HG03097 (cell line): ENCODE data around the gene POLR3G.

ENCODE experiments used
- ATAC-seq: cut with Tn5 transposase; IDR thresholded peaks from one replicate; pipeline ENCODE4 v1.9.1; 2021; ENCODE audit not compliant: unreplicated experiment, low FRiP score

Gene POLR3G

DNA sequence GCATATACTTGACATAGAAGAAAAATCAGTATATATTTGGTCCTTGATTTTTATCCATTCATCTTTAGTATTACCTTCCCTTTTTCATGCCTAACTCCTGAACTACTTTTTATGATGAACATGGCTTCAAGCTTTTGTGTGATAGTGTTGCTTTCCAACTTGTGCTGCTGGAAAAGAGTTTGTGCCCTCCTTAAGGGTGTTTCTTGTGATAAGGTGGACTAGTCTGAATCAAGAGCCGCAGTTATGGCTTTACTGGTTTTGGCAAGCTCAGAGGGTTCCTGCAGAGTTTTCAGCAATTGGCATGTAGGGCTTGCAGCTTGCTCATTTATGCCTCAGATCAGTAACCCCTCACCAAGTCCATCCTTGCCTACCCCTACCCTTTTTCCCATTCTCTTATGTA lies 20.5 kb downstream of the POLR3G start:
- ATAC-seq: no peak

DNA sequence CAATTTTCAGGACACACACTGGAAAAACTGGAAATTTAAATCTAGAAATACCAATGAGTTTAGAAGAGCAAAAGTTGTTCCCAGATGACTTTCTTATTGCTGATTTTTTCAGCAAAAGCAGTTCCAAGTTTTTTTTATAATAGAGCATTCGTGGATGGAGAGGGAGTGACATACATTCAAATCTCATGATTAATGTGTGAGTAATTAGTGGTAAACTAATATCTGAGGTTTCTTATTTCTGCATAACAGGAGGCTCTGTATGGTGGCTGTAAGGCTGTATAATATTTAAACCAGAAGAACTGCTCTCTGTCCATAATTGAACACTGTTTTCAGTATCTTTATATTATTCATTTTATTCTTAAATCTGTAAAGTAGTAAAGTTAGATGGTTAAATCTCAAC lies 28.9 kb downstream of the POLR3G start:
- no peak for ATAC-seq

DNA sequence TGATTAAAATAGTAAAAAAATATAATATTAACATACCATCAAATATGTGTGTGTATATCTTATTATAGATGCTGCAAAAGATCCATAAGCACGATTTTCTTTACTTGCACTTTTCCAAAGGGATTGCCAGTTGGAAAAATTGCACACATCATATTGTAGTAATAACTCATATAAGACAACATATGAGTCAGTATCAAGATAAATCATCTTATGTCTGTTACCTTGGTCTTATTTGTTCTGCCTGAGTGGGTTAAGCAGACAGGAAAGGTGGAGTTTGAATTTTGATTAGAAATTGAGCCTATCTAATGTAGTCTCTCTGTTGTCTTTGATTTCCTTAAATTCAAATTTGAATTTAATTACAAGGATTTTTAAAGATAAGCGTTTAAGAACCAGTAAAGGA lies 30.1 kb downstream of the POLR3G start:
- ATAC-seq: no peak

DNA sequence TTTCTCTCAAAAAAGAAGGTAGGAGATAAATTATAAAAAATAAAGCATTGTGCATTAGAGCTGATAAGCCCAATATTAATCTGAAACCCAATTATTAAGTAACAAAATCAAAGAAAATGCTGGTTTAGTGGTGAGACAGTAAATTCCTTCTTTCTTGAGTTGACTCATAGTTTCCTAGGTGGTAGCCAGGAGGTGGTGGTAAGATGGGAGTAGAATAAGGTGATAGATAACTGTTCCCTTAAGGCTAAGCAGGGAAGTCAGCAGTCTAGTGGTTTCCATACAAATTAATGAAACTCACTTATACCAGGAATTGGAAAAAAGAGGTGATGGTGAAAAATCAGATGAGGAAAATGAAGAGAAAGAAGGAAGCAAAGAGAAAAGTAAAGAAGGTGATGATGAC lies 31.6 kb downstream of the POLR3G start:
- ATAC-seq: no peak

DNA sequence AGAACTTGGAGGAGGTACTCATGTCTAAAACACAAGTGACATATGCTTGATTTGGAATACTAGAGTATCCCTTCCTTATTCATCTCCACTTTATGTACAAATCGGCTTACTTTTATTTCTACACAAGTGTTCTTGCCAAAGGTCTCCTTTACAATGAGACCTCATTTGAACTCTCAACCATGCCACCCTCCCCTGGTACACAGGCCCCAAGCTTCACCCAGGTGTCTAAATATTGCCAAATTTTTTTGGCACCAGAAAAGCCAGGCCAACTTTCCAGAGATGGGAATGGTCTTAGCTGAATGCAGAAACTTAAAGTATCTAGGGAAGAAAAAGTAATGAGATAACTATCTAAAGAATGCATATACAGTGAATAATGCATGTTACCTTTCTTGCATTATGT lies 35.8 kb downstream of the POLR3G start:
- no peak for ATAC-seq

DNA sequence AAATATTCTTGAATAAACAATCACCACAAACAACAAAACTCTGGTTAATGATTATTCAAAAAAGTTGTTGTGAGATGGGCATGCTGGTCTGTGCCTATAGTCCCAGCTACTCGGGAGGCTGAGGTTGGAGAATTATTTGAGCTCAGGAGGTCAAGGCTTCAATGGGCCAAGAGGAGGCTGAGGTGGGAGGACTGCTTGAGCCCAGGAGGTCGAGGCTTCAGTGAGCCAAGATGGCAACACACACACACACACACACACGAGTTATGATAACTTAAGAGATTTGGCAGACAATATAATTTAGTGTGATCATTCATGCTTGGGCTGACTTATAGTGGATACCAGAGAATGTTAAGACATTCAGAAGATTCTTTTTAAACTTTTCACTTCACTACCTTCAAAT lies 39.9 kb downstream of the POLR3G start:
- ATAC-seq: no peak

DNA sequence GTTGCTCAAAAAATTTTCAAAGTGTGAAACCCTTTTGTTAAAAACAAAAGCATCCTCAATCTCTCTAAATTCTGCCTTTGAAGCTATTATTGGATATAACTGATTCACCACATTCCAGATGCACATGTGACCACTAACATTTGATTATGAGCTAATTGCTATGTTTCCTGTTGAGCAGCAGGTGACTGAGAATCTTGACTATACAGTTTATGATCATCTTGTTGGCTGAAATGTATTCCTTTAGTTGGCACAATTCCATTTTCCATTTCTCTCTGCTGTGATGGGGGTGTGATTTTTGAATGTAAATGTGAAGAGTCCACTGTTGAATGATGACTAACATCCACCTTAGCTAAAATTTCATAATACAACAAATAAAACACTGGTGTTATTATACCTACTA lies 44.0 kb downstream of the POLR3G start:
- ATAC-seq: no peak

DNA sequence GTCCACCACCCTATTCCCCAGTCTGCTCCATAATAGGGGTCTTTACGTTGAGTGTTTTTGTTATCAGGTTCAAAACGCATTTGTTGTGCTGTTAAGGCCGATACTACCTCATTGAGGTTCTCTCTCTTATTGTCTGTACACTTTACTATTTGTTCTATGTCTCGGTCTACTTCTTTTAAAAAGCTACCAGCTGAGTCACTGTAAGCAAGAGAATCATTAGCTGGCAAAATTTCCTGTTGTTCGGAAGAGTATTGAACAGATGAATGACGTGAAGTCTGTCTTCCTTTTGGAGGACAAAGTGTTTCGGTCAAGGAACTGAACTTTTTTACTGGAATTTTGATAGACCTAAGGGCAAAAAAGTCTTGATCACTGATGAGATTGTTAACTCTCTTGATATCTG lies 44.4 kb downstream of the POLR3G start:
- no peak for ATAC-seq

DNA sequence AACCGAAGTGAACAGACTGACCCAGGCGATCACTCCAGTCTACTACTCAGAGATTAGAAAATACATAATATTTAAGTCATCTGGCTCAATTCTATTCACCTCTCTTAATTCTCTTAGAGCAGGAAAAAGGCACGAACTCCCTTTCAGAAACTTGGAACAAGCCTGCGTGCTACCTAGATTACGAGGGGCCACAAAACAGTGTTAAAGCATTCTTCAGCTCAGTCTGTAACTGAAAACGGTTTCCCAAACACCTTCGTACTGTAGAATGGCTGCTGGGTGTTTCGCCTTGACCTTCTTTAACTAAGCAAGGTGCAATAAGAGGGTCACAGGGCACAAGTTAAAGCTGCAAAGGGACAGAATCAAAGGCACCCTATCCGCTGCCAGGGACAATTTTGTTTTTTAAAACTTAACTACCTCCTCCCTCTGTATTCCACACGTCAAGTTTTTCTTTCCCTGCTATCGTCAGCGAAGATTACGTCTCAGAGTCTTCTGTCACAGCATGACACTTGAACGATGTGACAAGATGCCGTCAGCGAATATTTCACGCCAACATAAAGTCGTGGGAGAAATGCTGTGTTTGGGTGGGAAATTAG lies 54.0 kb downstream of the POLR3G start:
- no peak for ATAC-seq

DNA sequence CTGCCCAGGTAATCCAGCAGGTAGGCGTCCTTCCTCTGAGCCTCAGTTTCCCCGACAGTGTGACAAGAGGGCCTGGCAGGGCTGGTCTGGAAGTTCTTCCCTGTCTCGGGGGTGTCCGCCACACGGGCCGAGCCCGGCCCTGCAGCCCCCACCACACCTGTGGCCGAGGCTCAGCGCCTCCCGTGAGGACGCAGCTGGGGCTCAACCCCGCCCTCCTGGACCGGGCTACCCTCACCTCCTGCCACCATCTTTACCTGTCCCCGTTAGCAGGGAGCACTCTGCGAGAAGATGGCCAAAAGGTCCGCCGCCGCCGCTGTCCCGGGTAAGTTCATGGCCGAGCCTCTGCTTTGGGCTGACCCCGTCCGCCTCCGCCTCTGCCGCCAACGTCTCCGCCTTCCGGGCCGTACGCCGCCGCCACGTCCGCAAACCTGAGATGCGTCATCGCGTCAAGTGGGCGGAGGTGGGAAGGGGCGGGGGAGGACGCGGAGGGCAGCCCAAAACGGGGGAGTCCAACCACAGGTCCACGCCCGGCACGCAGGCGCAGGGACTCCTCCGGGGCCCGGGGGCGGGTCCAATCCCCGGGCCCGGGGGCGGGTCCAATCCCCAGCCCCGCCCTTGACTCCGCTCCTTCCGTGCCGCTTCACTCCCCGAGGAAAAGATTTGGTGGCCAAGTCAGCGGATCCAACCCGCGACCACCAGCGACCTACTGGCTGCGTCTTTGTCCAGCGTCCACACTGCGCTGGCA lies 54.7 kb downstream of the POLR3G start, which contains the start of gene LYSMD3:
TSS of gene LYSMD3 (minus strand) at position 391 of the 745 bp plus-strand sequence. CDS start 4,295 bp downstream, outside the sequence.
- ATAC-seq: peak; percentile 92

DNA sequence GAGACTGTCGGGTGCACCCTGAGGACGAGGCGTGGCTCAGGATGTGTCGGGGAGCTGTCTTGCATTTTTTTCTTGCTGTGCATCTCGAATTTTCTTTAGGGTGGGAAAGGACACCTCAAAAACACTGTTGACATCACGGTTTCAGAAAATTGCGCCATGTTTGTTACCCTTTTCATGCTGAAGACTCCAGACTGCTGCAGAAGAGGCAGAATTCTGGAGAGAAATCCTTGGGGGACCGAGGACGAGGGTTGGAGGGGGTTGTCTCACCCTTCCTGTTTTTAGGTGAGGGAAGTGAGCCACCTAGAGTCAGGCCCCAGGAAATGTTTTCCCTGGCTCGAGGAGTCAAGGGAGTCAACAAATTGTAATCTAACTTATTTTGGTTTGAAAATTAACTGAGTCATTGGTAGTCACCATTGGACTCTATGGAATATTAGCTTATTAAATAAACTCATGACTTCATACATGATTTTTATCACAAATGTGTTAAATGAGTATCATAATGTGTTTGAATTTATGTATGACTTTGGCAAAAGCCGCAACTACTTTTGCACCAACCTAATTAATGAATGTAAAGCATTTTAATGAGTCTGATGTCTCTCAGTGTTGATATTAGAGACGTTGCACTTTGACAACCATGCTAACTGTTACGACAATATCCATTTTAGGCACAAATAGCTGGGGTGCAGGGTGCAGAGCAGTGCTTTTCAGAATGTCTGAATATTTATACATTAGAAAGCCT lies 55.4 kb downstream of the POLR3G start:
- ATAC-seq: peak; percentile 42

DNA sequence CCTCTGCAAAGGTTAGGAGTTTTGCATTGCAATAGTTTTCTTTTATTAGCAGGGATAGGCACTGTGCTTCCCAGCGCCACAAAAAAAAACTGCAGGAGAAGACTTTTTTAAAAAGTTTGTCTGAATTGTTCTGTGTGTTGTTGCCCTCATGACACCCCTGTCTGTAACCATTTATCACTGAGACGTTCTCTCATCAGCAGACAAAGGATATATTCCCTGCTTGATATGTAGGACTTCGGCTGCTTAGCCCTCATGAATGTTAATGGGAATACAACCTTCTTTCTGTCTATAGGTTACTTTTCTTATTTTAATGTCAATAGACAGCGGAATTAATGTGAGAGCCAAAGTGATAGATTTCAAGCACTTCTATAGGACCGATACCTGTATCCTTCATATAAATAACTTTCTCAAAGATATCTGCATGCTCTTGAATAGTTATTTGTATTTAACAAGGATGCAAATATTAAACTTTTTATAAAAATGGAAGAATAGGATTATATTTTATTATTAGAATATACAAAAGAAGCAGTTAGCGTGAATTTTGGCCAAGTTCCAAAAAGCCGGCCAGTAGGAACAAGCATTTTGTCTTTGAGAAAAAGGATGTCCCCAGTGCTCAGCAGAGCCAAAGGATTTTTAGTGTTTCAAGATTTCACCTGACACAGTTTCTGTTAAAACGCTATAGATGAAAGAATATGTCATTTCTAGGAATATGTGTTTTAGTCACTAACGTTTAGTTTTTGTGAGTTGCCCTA lies 56.2 kb downstream of the POLR3G start:
- ATAC-seq: no peak

DNA sequence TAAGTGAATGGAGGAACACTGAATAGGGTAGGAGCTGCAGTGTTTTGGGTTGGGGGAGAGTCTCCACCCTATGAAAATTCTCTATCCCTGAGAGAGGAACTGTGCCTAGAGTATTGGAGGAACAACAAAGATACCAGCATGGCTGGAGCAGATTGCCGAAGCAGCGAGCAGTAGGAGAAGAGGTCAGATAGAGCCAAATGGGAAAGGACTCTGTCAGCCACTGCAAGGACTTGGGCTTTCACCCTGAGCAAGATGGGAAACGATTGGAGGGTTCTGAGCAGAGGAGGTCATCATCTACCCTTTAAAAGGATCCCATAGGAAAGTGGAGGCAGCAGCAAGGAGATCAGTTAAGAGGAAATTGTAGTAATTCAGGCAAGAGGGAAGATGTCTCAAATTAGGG lies 59.1 kb downstream of the POLR3G start:
- no peak for ATAC-seq

DNA sequence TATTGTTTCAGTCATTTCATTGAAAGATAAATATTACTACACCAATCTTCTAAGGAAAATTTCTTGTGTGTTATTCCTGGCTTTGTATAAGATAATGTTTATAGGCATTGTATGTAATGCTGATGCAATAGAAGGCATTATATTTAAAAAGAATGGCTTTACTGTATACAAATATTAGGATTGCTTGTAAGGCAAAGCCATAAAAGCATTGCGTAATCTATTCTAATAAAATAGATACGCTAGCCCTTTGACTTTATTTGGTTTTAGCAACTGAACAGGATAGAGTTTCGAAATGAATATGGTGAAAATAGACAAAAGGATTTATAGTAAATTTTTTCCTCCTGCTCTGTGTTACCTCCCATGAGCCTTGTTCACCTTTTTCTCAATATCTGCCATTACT lies 60.3 kb downstream of the POLR3G start:
- no peak for ATAC-seq

DNA sequence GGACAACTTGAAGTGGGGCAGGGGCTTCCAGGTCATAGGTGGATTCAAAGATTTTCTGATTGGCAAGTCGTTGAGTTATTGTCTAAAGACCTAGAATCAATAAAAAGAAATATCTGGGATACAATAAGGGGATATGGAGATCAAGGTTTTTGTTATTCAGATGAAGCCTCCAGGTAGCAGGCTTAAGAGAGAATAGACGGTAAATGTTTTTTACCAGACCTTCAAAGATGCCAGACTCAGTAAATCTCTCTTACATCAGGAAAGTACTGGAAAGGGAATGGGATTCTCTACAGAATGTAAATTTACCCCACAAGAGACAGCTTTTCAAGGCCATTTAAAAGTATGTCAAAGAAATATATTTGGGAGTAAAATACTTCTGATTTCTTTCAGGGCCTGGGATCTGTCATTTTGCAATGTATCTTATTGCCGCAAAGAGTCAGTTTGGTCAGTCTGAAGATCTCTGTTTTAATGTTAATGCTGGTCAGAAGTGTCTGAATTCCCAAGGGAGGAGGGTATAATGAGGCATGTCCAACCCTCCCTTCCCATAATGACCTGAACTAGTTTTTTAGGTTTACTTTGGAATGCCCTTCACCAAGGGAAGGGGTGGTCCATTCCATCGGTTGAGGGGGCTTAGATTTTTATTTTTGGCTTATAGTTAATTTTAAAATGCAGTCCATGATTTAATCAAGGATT lies 68.3 kb downstream of the POLR3G start:
- no peak for ATAC-seq

DNA sequence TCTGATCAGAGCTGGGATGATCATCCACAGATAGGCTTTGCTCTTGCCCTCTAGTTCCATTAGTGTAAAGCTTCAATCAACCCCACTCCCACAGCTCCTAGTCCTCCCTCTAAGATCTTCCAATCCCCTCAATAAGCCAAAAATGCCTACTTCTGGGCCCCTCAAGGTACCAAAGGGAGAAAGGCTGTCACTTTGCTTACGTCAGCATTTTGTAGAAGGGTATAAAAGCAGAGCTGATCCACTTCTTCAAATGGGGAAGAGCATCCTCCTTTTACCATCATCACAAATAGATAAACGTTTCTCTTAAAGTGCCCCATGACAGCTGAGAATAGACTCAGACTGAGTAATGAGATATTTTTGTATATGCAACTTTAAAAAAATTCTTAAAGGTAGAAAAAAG lies 70.8 kb downstream of the POLR3G start:
- no peak for ATAC-seq

DNA sequence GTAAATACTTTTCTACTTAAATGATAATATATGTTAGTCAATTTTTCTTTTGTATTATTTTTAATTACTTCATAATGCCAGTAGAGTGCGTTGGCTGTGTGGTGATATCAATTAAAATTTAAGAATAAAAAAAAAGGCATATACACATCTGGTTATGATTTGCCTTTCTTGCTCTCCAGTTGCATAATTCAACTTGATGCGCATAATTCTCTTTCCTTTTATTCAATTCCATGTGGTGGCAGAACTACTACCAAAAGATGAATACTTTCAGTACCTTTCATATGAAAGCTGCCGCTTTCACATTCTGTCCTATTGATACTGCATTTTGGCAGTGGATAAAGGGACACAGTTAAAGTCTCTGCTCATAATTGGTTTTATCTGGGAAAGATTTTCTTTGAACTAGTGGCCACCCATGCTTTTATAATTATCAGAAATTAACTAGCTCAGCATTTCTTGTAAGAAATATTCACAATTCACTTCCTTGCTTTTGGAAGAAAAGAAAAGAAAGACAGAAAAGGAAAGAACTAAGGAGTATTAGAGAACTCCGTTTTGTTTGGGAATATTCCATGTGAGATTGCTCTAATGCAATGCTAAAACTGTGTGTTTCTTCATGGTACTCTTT lies 71.7 kb downstream of the POLR3G start:
- no peak for ATAC-seq

DNA sequence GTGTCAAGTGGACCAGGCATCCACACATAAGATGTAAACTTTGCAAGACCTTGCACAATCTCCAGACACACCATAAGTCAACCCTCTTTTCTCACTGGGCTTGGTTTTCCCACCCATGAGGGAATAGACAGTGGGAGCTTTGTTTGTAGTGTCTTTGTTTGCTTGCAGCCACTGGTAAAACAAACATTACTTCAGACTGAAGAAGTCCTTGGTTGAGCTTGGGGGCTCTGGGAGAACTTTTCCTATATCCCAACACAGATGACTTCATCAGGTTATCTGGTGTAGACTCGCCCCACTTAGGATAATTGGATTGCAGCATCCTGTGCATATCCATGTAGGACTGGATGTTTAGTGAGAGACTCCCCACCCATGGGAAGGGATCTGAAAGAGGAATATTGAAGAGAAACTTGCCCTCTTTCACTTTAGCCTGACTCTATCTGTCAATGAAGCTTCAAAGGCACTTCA lies 72.4 kb downstream of the POLR3G start:
- ATAC-seq: no peak

DNA sequence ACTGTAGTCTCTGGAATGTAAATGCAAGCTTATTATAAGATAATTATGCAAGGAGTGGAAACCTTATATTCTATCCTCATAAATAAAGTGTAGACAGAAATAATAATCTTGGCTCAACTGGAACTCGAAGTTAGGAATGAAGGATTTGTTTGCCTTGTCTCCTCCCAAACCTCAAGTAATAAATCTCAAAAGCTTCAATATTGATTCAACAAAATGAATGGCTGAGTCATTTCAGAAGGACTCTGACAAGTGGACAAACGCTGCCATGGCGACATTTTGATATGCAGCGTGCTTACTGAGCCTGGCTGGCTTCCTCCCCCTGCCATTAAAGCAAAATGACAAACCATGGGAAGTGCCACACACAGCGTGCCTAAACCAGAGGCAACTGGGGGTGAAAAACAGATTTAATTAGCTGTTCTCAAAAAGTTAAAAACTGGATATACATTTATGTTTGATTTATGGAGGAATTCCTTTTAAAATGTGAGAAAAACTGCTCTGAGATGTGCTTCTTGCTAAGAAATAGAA lies 73.5 kb downstream of the POLR3G start:
- no peak for ATAC-seq

DNA sequence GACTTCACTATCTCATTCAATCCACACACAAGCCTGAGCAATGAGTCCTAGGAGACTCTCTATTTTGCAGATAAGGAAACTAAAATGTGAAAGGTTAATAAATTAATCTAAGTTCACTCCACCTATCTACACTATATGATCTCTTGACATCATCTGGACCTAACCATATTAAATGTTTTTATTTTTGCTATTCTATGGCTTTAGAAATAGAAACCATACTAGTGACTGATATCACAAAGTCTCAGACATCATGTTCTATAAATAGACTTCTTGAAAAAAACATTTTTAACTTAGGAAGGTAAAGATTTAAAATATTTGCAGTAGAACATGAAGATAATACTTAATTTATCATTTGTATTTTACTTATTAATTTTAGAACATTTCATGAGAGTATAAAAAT lies 74.6 kb downstream of the POLR3G start:
- no peak for ATAC-seq
